SK-N-SH (cell line): Measurements from ENCODE around the gene HSPB1. TPM values are rescaled to one million over a fixed set of nuclear protein-coding genes. Genes with fewer than 3 reads are reported as not detected.

Experiments used
- CTCF ChIA-PET: fragments of 300-600, 350-600 bp; formaldehyde crosslinking; extraction: SDS; loops from one replicate; lab custom pipeline; 2021; lab: Yijun Ruan, JAX
- POLR2A ChIA-PET: fragments of 350-600 bp; sonication (Branson Sonifier 250); formaldehyde crosslinking; extraction: SDS; loops from one replicate; lab custom pipeline; 2020; ENCODE audit warnings: antibody characterized with exemption, inconsistent platforms; lab: Yijun Ruan, JAX
- DNase-seq: peaks from one replicate; pipeline ENCODE4 v3.0.0; 2012
- H2AFZ ChIP-seq: fragments of 200-600 bp; sonication (generic); 2 replicates; pipeline ENCODE4 v1.8.1; 2016; ENCODE audit warnings: antibody characterized with exemption, mild to moderate bottlenecking, low read depth
- H3F3A ChIP-seq: fragments of 200-600 bp; sonication (generic); replicated peaks from 2 replicates; pipeline ENCODE3; 2016; ENCODE audit warnings: antibody characterized with exemption, mild to moderate bottlenecking; ENCODE audit not compliant: insufficient read depth
- H3K27ac ChIP-seq, 2 experiments: fragments of 200-500 bp in 1 of 2; fragments of 200-600 bp in 1 of 2; sonication (Bioruptor generic) in 1 of 2; sonication (generic), shearing (Covaris generic) in 1 of 2; 2 replicates each; pipeline versions ENCODE4 v1.5.1 to v1.6.1; 2014 to 2016; ENCODE audit warnings: low read depth in 2 of 2, inconsistent platforms in 1 of 2, low read length in 1 of 2, mild to moderate bottlenecking in 1 of 2, mixed read lengths in 1 of 2
- H3K27me3 ChIP-seq: fragments of 200-600 bp; sonication (generic), shearing (Covaris generic); 2 replicates; pipeline ENCODE4 v1.6.1; 2016; ENCODE audit warnings: mixed run types; ENCODE audit not compliant: insufficient read depth
- H3K36me3 ChIP-seq, 2 experiments: fragments of 200-500 bp in 1 of 2; fragments of 200-600 bp in 1 of 2; sonication (Bioruptor generic) in 1 of 2; sonication (generic) in 1 of 2; replicated peaks in 1 of 2; 2 replicates each; pipeline versions ENCODE3 to v1.5.1; 2014 to 2016; ENCODE audit warnings: low read length in 1 of 2, mild to moderate bottlenecking in 1 of 2; ENCODE audit not compliant: insufficient read depth in 2 of 2, control insufficient read depth in 1 of 2
- H3K4me1 ChIP-seq, 2 experiments: fragments of 200-500 bp in 1 of 2; fragments of 200-600 bp in 1 of 2; sonication (Bioruptor generic) in 1 of 2; sonication (generic), shearing (Covaris generic) in 1 of 2; 2 replicates each; pipeline versions ENCODE4 v1.5.1 to v1.6.1; 2014 to 2016; ENCODE audit warnings: low read depth in 1 of 2, low read length in 1 of 2, mixed run types in 1 of 2; ENCODE audit not compliant: insufficient read depth in 2 of 2, control insufficient read depth in 1 of 2
- H3K4me2 ChIP-seq: fragments of 200-600 bp; sonication (generic), shearing (Covaris generic); 2 replicates; pipeline ENCODE4 v1.6.1; 2017; ENCODE audit warnings: mixed run types
- H3K4me3 ChIP-seq, 2 experiments: fragments of 200-500 bp in 1 of 2; fragments of 200-600 bp in 1 of 2; sonication (Bioruptor generic) in 1 of 2; sonication (generic), shearing (Covaris generic) in 1 of 2; 2 replicates each; pipeline versions ENCODE4 v1.5.1 to v1.8.1; 2014 to 2016; ENCODE audit warnings: low read depth in 2 of 2, inconsistent platforms in 1 of 2, low read length in 1 of 2, mild to moderate bottlenecking in 1 of 2, mixed read lengths in 1 of 2, moderate library complexity in 1 of 2
- H3K79me2 ChIP-seq: fragments of 200-600 bp; sonication (generic); 2 replicates; pipeline ENCODE4 v1.8.1; 2017; ENCODE audit warnings: mild to moderate bottlenecking; ENCODE audit not compliant: insufficient read depth
- H3K9ac ChIP-seq: fragments of 200-600 bp; sonication (generic); 2 replicates; pipeline ENCODE4 v1.6.1; 2017; ENCODE audit warnings: mixed run types
- H3K9me2 ChIP-seq: fragments of 200-600 bp; sonication (generic); 2 replicates; pipeline ENCODE4 v1.6.1; 2017; ENCODE audit warnings: mixed run types
- H3K9me3 ChIP-seq: fragments of 200-600 bp; sonication (generic); 2 replicates; pipeline ENCODE4 v1.6.1; 2017; ENCODE audit warnings: mixed run types, mild to moderate bottlenecking, moderate library complexity
- H4K20me1 ChIP-seq: fragments of 200-600 bp; sonication (generic); 2 replicates; pipeline ENCODE4 v1.6.1; 2017; ENCODE audit warnings: mild to moderate bottlenecking, mixed run types; ENCODE audit not compliant: insufficient read depth
- ELF1 ChIP-seq: IDR thresholded peaks from 2 replicates; pipeline ENCODE4 v1.4.0; 2012
- EZH2phosphoT487 ChIP-seq: fragments of 200-600 bp; sonication (generic); IDR thresholded peaks from 2 replicates; pipeline ENCODE4 v1.6.1; 2017; ENCODE audit warnings: low read depth, mixed run types, mild to moderate bottlenecking, antibody characterized with exemption, moderate library complexity, borderline replicate concordance
- FOSL2 ChIP-seq: IDR thresholded peaks from 2 replicates; pipeline ENCODE4 v1.4.0; 2012; ENCODE audit warnings: low read depth, mild to moderate bottlenecking, moderate library complexity, borderline replicate concordance
- FOXM1 ChIP-seq: IDR thresholded peaks from 2 replicates; pipeline ENCODE4 v1.4.0; 2012; ENCODE audit warnings: low read depth, mild to moderate bottlenecking
- GATA2 ChIP-seq: sonication (generic); formaldehyde crosslinking; IDR thresholded peaks from 2 replicates; pipeline ENCODE4 v1.5.0; 2020; ENCODE audit warnings: mild to moderate bottlenecking, missing genetic modification reagents
- JUND ChIP-seq: IDR thresholded peaks from 2 replicates; pipeline ENCODE4 v1.4.0; 2012
- NFIC ChIP-seq: IDR thresholded peaks from 2 replicates; pipeline ENCODE4 v1.4.0; 2012; ENCODE audit warnings: borderline replicate concordance
- NRF1 ChIP-seq: IDR thresholded peaks from 2 replicates; pipeline ENCODE4 v1.6.1; 2012; ENCODE audit warnings: low read depth, mild to moderate bottlenecking, low read length
- RAD21 ChIP-seq: IDR thresholded peaks from 2 replicates; pipeline ENCODE4 v1.6.1; 2012; ENCODE audit warnings: mild to moderate bottlenecking, low read length
- RCOR1 ChIP-seq: fragments of 150-350 bp; IDR thresholded peaks from 2 replicates; pipeline ENCODE4 v1.6.1; 2017; ENCODE audit warnings: antibody characterized with exemption, low read length
- RFX5 ChIP-seq: IDR thresholded peaks from 2 replicates; pipeline ENCODE4 v1.6.1; 2012; ENCODE audit warnings: mild to moderate bottlenecking, improper control_type of control experiment, low read length
- SIN3A ChIP-seq: IDR thresholded peaks from 2 replicates; pipeline ENCODE4 v1.6.1; 2012; ENCODE audit warnings: low read depth, mild to moderate bottlenecking, low read length, moderate library complexity, borderline replicate concordance
- SMC3 ChIP-seq: IDR thresholded peaks from 2 replicates; pipeline ENCODE4 v1.6.1; 2012; ENCODE audit warnings: low read depth, low read length, improper control_type of control experiment
- TAF1 ChIP-seq: IDR thresholded peaks from 2 replicates; pipeline ENCODE4 v1.6.1; 2012; ENCODE audit warnings: low read depth, mild to moderate bottlenecking, low read length, moderate library complexity, borderline replicate concordance
- WGBS: methylation state at CpG from one replicate; pipeline ENCODE4 v1.1.6; 2017; ENCODE audit warnings: low lambda C conversion rate; 5-methylcytosine and 5-hydroxymethylcytosine counted together
- polyA plus RNA-seq, 3 experiments: library from polyadenylated mRNA; depleted of rRNA; stranded (reverse); fragments of >200 nt; gene quantifications; 2 replicates each; pipeline ENCODE4 v1.2.3, GENCODE V29; 2012
- TF ChIP-seq, protein P1 (sequence below): IDR thresholded peaks from 2 replicates; pipeline ENCODE4 v1.4.0; 2012; ENCODE audit warnings: low read depth, borderline replicate concordance
- TF ChIP-seq, protein P2 (sequence below): fragments of 150-350 bp; IDR thresholded peaks from 2 replicates; pipeline ENCODE4 v1.6.1; 2016; ENCODE audit warnings: mild to moderate bottlenecking, low read depth, low read length
- TF ChIP-seq, protein P3 (sequence below): IDR thresholded peaks from 2 replicates; pipeline ENCODE4 v1.6.1; 2012; ENCODE audit warnings: mild to moderate bottlenecking, low read depth, low read length, moderate library complexity
- TF ChIP-seq, protein P4 (sequence below): fragments of 200-600 bp; sonication (generic); IDR thresholded peaks from 2 replicates; pipeline ENCODE4 v1.6.1; 2017; ENCODE audit warnings: antibody characterized with exemption, mild to moderate bottlenecking, moderate library complexity
- TF ChIP-seq, protein P5 (sequence below): fragments of 150-350 bp; IDR thresholded peaks from 2 replicates; pipeline ENCODE4 v1.6.1; 2017; ENCODE audit warnings: antibody characterized with exemption, low read length, low read depth, borderline replicate concordance

Gene HSPB1
- polyA plus RNA-seq, 1 of the 3 experiments (the other 2 are of a cell fraction), result 824 TPM

DNA sequence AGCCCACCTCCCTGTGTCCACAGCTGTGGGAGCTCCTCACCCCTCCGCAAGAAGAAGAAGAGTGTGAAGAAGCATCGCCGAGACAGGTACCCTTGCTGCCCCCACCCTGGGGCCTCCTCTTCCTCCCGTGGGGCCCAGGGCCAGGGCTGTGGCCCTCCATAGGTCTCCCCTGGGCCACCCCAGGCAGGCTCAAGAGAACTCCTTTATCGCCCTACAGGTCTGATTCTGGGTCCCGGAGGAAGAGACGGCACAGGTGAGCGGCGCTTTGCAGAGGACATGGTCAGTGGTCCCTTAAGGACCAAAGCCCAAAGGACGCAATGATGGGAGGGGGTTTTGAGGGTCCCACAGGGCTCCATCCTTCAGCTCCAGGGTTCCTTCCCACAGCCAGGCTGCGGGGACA, 41.1 kb upstream of the HSPB1 start:
- H3K79me2 ChIP-seq, result no peaks in the 10 kb centered on the region
- no peak overlapping the region for H2AFZ ChIP-seq
- no peak overlapping the region; a peak in 1 of 4 replicates for H3K27ac ChIP-seq
- WGBS, result 91% methylated on average over 11 of the region's 11 CpGs
- POLR2A ChIA-PET, result interaction anchor here (1.0 to 1.9 kb wide), 2 partner anchors 44 to 56 kb away, joined by 3 to 5 read pairs; no protein-coding TSS in a partner anchor
- no peaks in the 10 kb centered on the region for H4K20me1 ChIP-seq
- TF ChIP-seq RFX5 (no peak), TAF1 (no peak), FOSL2 (no peak), FOXM1 (no peak), EZH2phosphoT487 (no peak), SIN3A (no peak), SMC3 (no peak), RAD21 (no peak), NRF1 (no peak), RCOR1 (no peak), JUND (no peak), NFIC (no peak), GATA2 (no peak), ELF1 (no peak)
- TF ChIP-seq, protein P1, sequence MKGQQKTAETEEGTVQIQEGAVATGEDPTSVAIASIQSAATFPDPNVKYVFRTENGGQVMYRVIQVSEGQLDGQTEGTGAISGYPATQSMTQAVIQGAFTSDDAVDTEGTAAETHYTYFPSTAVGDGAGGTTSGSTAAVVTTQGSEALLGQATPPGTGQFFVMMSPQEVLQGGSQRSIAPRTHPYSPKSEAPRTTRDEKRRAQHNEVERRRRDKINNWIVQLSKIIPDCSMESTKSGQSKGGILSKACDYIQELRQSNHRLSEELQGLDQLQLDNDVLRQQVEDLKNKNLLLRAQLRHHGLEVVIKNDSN, result no peak
- TF ChIP-seq, protein P2, sequence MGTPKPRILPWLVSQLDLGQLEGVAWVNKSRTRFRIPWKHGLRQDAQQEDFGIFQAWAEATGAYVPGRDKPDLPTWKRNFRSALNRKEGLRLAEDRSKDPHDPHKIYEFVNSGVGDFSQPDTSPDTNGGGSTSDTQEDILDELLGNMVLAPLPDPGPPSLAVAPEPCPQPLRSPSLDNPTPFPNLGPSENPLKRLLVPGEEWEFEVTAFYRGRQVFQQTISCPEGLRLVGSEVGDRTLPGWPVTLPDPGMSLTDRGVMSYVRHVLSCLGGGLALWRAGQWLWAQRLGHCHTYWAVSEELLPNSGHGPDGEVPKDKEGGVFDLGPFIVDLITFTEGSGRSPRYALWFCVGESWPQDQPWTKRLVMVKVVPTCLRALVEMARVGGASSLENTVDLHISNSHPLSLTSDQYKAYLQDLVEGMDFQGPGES, result no peak
- TF ChIP-seq, protein P3, sequence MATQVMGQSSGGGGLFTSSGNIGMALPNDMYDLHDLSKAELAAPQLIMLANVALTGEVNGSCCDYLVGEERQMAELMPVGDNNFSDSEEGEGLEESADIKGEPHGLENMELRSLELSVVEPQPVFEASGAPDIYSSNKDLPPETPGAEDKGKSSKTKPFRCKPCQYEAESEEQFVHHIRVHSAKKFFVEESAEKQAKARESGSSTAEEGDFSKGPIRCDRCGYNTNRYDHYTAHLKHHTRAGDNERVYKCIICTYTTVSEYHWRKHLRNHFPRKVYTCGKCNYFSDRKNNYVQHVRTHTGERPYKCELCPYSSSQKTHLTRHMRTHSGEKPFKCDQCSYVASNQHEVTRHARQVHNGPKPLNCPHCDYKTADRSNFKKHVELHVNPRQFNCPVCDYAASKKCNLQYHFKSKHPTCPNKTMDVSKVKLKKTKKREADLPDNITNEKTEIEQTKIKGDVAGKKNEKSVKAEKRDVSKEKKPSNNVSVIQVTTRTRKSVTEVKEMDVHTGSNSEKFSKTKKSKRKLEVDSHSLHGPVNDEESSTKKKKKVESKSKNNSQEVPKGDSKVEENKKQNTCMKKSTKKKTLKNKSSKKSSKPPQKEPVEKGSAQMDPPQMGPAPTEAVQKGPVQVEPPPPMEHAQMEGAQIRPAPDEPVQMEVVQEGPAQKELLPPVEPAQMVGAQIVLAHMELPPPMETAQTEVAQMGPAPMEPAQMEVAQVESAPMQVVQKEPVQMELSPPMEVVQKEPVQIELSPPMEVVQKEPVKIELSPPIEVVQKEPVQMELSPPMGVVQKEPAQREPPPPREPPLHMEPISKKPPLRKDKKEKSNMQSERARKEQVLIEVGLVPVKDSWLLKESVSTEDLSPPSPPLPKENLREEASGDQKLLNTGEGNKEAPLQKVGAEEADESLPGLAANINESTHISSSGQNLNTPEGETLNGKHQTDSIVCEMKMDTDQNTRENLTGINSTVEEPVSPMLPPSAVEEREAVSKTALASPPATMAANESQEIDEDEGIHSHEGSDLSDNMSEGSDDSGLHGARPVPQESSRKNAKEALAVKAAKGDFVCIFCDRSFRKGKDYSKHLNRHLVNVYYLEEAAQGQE, result no peak
- TF ChIP-seq, protein P4, sequence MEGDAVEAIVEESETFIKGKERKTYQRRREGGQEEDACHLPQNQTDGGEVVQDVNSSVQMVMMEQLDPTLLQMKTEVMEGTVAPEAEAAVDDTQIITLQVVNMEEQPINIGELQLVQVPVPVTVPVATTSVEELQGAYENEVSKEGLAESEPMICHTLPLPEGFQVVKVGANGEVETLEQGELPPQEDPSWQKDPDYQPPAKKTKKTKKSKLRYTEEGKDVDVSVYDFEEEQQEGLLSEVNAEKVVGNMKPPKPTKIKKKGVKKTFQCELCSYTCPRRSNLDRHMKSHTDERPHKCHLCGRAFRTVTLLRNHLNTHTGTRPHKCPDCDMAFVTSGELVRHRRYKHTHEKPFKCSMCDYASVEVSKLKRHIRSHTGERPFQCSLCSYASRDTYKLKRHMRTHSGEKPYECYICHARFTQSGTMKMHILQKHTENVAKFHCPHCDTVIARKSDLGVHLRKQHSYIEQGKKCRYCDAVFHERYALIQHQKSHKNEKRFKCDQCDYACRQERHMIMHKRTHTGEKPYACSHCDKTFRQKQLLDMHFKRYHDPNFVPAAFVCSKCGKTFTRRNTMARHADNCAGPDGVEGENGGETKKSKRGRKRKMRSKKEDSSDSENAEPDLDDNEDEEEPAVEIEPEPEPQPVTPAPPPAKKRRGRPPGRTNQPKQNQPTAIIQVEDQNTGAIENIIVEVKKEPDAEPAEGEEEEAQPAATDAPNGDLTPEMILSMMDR, result no peak
- TF ChIP-seq, protein P5, sequence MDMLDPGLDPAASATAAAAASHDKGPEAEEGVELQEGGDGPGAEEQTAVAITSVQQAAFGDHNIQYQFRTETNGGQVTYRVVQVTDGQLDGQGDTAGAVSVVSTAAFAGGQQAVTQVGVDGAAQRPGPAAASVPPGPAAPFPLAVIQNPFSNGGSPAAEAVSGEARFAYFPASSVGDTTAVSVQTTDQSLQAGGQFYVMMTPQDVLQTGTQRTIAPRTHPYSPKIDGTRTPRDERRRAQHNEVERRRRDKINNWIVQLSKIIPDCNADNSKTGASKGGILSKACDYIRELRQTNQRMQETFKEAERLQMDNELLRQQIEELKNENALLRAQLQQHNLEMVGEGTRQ, result no peak
- no peaks in the 10 kb centered on the region for H3K27me3 ChIP-seq
- H3F3A ChIP-seq, result peaks cover 5% of the 10 kb centered on the region
- CTCF ChIA-PET, result interaction anchor here (0.5 to 9.1 kb wide), 12 partner anchors 11 to 1341 kb away, joined by 3 to 289 read pairs (median 28); partner anchors contain the start of genes HSPB1 and SRRM3
- no peaks in the 10 kb centered on the region for H3K9me3 ChIP-seq
- H3K4me3 ChIP-seq, result no peak overlapping the region
- no peak overlapping the region for H3K9ac ChIP-seq
- no peak overlapping the region for H3K4me2 ChIP-seq
- H3K9me2 ChIP-seq, result no peaks in the 10 kb centered on the region
- no peaks in the 10 kb centered on the region for H3K36me3 ChIP-seq
- H3K4me1 ChIP-seq, result peaks cover 0 to 4% of the 10 kb centered on the region in 2 experiments; a peak in 1 of 4 replicates
- no peak for DNase-seq
